Duodenal mucosa (tissue), 2 donors: ENCODE results near the gene FKBP1B.

Experiments used
- H3K27ac ChIP-seq: one replicate; pipeline ENCODE4 v1.7.0; 2013; ENCODE audit warnings: low read depth, low read length
- H3K27me3 ChIP-seq, 2 donors: one replicate each; pipeline ENCODE4 v1.7.0; 2013; ENCODE audit warnings: low read length in 2 of 2, control low read depth in 1 of 2; ENCODE audit not compliant: insufficient read depth in 2 of 2, control insufficient read depth in 1 of 2
- H3K36me3 ChIP-seq, 2 donors: one replicate each; pipeline ENCODE4 v1.7.0; 2013; ENCODE audit warnings: low read length in 2 of 2, control low read depth in 1 of 2; ENCODE audit not compliant: insufficient read depth in 2 of 2, control insufficient read depth in 1 of 2
- H3K4me1 ChIP-seq, 2 donors: one replicate each; pipeline ENCODE4 v1.7.0; 2013; ENCODE audit warnings: low read length in 2 of 2, control low read depth in 1 of 2; ENCODE audit not compliant: insufficient read depth in 2 of 2, control insufficient read depth in 1 of 2
- H3K4me3 ChIP-seq, 2 donors: one replicate each; pipeline ENCODE4 v1.7.0; 2013; ENCODE audit warnings: low read length in 2 of 2, low read depth in 1 of 2
- H3K9ac ChIP-seq, 2 donors: one replicate each; pipeline ENCODE4 v1.7.0; 2013; ENCODE audit warnings: low read length in 2 of 2, low read depth in 1 of 2
- H3K9me3 ChIP-seq, 2 donors: one replicate each; pipeline ENCODE4 v1.7.0; 2013; ENCODE audit warnings: low read length in 2 of 2, control low read depth in 1 of 2; ENCODE audit not compliant: control insufficient read depth in 1 of 2

The FKBP1B gene

GRCh38 chr2:24111407-24111901 is 61.9 kb downstream of the FKBP1B start:
- no peak overlapping the region for H3K4me3 ChIP-seq
- H3K4me1 ChIP-seq, result no peaks in the 10 kb centered on the region
- H3K27ac ChIP-seq, result no peak overlapping the region
- no peaks in the 10 kb centered on the region for H3K27me3 ChIP-seq
- H3K9ac ChIP-seq, result no peak overlapping the region
- H3K9me3 ChIP-seq, result no peaks in the 10 kb centered on the region
- no peaks in the 10 kb centered on the region for H3K36me3 ChIP-seq
